RWPE2 (cell line): ENCODE results near the gene ELK3.

Experiments used
- ATAC-seq: fragments of 200-7000 bp; cut with Tn5 transposase; 3 replicates; pipeline ENCODE4 v1.9.1; 2021; ENCODE audit warnings: low read depth
- DNase-seq: peaks from one replicate; pipeline ENCODE4 v3.0.0-alpha.2; 2020; ENCODE audit warnings: low spot score
- H3K27ac ChIP-seq: fragments of 450-650 bp; 2 replicates; pipeline ENCODE4 v1.5.1; 2017; ENCODE audit warnings: mild to moderate bottlenecking; ENCODE audit not compliant: poor library complexity, severe bottlenecking
- H3K27me3 ChIP-seq: fragments of 250-450 bp; sonication (Bioruptor Pico); 2 replicates; pipeline ENCODE4 v1.5.1; 2021; ENCODE audit warnings: mild to moderate bottlenecking, moderate library complexity; ENCODE audit not compliant: insufficient read depth, poor library complexity, severe bottlenecking
- H3K36me3 ChIP-seq: fragments of 250-450 bp; sonication (Bioruptor Pico); 2 replicates; pipeline ENCODE4 v1.5.1; 2020; ENCODE audit warnings: low read depth, mild to moderate bottlenecking, moderate library complexity
- H3K4me1 ChIP-seq: fragments of 250-450 bp; sonication (Bioruptor Pico); 2 replicates; pipeline ENCODE4 v1.5.1; 2021; ENCODE audit warnings: mild to moderate bottlenecking, moderate library complexity; ENCODE audit not compliant: insufficient read depth, poor library complexity, severe bottlenecking
- H3K4me3 ChIP-seq: fragments of 250-450 bp; sonication (Bioruptor Pico); 2 replicates; pipeline ENCODE4 v1.5.1; 2021; ENCODE audit warnings: mild to moderate bottlenecking, moderate library complexity; ENCODE audit not compliant: severe bottlenecking
- H3K9me3 ChIP-seq: fragments of 250-450 bp; sonication (Bioruptor Pico); 2 replicates; pipeline ENCODE4 v1.5.1; 2021; ENCODE audit warnings: mild to moderate bottlenecking, moderate library complexity; ENCODE audit not compliant: severe bottlenecking
- TF ChIP-seq, protein P1 (sequence below): fragments of 450-650 bp; IDR thresholded peaks from one replicate; pipeline ENCODE4 v1.5.1; 2017; ENCODE audit warnings: mild to moderate bottlenecking, moderate library complexity; ENCODE audit not compliant: poor library complexity, severe bottlenecking

The ELK3 gene

DNA sequence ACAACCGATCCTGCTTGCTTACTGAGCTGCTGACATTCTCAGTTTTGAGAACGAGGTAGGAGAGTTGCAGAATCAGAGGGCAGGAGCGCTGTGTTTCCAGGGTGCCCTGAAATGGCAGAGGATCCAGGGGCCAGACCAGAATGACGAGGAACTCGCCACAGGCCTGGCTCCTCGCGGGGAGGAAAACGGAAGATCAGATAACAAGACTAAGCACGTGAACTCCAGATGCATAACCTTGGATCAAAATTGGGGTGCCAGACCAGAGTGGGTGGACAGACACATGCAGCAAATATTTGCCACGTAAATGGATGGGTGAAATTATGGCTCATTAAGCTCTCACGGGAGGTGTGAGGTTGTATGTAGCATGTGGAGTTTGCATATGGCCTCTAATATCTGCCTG lies 46.5 kb downstream of the ELK3 start:
- Histone ChIP-seq H3K4me3 (no peak overlapping the region), H3K9me3 (no peaks in the 10 kb centered on the region), H3K27me3 (no peaks in the 10 kb centered on the region), H3K36me3 (peaks cover 63% of the 10 kb centered on the region), H3K27ac (no peak overlapping the region), H3K4me1 (peaks cover 14% of the 10 kb centered on the region)
- DNase-seq (peak; percentile 26), ATAC-seq (no peak)
- TF ChIP-seq, protein P1, sequence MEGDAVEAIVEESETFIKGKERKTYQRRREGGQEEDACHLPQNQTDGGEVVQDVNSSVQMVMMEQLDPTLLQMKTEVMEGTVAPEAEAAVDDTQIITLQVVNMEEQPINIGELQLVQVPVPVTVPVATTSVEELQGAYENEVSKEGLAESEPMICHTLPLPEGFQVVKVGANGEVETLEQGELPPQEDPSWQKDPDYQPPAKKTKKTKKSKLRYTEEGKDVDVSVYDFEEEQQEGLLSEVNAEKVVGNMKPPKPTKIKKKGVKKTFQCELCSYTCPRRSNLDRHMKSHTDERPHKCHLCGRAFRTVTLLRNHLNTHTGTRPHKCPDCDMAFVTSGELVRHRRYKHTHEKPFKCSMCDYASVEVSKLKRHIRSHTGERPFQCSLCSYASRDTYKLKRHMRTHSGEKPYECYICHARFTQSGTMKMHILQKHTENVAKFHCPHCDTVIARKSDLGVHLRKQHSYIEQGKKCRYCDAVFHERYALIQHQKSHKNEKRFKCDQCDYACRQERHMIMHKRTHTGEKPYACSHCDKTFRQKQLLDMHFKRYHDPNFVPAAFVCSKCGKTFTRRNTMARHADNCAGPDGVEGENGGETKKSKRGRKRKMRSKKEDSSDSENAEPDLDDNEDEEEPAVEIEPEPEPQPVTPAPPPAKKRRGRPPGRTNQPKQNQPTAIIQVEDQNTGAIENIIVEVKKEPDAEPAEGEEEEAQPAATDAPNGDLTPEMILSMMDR: no peak

- TF ChIP-seq, protein P1: no peak
- H3K27ac ChIP-seq: no peak overlapping the region
- peaks cover 63% of the 10 kb centered on the region for H3K36me3 ChIP-seq
- peak; percentile 19 for DNase-seq
- H3K9me3 ChIP-seq: no peaks in the 10 kb centered on the region
- no peak overlapping the region for H3K4me3 ChIP-seq
- no peaks in the 10 kb centered on the region for H3K27me3 ChIP-seq
- ATAC-seq: no peak
- peaks cover 14% of the 10 kb centered on the region for H3K4me1 ChIP-seq
Observed at GRCh38 chr12:96241431-96241830, 47.3 kb downstream of the ELK3 start.

DNA sequence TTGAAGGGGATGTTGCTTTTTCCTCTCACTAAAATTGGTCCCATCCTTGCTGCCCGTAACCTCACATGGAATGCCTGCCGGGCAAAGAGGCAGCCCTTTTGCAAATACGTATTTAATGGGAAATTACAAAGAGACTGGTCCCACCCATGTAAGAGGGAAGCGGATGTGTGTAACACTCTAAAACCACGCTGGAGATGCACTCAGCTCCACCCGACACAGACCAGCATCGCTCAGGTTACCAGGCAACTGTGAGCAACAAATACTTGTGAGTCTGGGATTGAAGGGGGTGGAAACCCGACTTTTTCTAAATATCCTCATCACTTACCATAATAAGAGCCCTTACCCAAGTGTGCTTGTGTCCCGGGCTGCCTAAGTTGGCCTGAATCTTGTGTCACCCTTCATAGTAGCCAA lies 47.7 kb downstream of the ELK3 start:
- TF ChIP-seq, protein P1: no peak
- Histone ChIP-seq H3K4me3 (no peak overlapping the region), H3K27ac (no peak overlapping the region), H3K9me3 (no peaks in the 10 kb centered on the region), H3K4me1 (peaks cover 12% of the 10 kb centered on the region), H3K36me3 (peaks cover 66% of the 10 kb centered on the region), H3K27me3 (no peaks in the 10 kb centered on the region)
- ATAC-seq: no peak
- peak; percentile 11 for DNase-seq

DNA sequence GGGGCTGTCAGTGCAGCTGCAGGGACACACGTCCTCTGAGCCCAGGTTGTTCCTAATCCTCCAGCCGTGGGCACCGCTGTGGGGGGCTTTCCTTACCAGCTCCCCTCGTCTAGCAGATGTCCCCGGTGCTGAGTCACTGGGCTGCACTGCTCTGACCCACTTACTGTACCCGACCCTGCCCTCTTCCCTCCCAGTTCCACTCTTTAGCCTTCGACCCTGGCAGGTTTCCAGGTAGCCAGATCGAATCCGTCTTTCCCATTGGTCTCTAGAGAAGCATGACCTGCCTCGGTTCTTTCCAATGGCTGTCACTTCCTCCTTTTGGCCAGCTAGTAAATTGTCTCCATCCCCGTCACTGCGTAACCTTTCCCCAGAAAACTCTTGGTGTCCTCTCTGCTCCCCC lies 48.4 kb downstream of the ELK3 start:
- ATAC-seq (no peak), DNase-seq (peak; percentile 33)
- H3K27me3 ChIP-seq: no peaks in the 10 kb centered on the region
- H3K9me3 ChIP-seq: no peaks in the 10 kb centered on the region
- H3K4me1 ChIP-seq: peaks cover 5% of the 10 kb centered on the region
- H3K36me3 ChIP-seq: peaks cover 73% of the 10 kb centered on the region
- no peak overlapping the region for H3K27ac ChIP-seq
- no peak overlapping the region for H3K4me3 ChIP-seq
- TF ChIP-seq, protein P1: no peak

DNA sequence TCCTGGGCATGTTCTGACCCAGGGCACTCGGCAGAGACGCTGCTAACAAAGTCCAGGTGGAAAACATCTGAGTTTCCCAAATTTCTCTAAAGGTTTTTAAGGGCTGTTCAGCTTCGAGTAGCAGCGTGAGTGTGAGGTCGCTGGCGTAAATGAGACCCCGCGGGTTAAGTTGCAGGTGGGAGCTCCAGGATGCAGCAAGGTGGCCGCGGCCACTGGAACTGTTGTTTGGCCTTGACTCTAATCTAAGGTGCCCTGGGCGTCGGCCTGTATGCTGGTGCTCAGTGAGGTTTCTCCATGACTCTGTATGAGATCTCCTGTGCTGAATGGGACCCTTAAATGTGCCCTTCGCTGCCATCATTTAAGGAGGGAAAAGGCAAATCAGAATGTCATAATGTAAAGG lies 50.7 kb downstream of the ELK3 start:
- H3K36me3 ChIP-seq: peaks cover 75% of the 10 kb centered on the region
- no peak overlapping the region for H3K4me3 ChIP-seq
- no peaks in the 10 kb centered on the region for H3K9me3 ChIP-seq
- no peaks in the 10 kb centered on the region for H3K4me1 ChIP-seq
- no peak overlapping the region for H3K27ac ChIP-seq
- no peak for ATAC-seq
- no peak for DNase-seq
- H3K27me3 ChIP-seq: no peaks in the 10 kb centered on the region
- TF ChIP-seq, protein P1: no peak
